ENCODE data around the gene VCP.

VCP gene

DNA sequence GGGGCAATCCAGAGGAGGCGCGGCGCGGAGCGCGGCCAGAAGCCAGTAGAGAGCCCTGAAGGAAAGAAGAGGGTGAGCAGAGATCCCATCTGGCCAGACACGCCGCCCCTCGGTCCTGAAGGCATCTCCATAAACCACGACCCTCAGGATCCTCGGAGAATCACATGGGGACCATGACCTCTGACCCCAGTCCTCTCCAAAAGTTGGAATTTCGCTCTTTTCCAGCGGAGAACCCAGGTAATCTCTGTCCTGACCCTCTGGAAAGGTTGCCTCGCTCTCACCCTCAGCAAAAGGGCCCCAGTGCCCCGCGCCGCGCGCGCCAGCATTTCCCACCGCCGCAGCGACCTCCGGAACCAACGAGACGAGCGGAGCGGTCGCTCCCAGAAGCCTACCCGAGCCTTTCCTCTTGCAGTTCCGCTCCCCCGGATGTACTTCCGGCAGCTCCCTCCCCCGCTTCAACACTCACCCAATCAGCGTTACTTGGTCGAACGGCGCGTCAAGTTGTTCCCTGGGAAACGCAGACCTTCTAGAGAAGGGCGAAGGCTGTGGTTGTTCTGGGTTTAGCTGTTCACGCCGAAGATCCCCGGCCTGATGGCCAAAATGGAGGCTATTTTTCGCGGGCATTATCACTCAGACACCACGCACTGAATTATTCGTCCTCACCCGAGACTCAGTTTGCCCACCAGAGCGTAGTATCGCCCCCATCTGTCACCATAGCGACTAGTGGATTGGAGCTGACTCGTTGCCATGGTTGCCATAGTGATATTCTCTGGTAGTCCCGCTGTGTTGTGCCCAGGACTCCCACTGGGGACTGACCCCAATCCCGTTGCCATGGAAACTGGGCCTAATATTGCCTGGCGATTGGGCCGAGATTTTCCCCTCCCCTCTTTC, 30.6 kb upstream of the VCP start, which contains the start of gene STOML2 (continued):
- TF ChIP-seq ZNF394 (tag by site-specific recombination; IDR thresholded peaks at IDR 0.05; ENCODE audit: borderline replicate concordance) (no peak), ZBTB20 (tag by site-specific recombination; IDR thresholded peaks at IDR 0.05) (no peak), TCF7L2 (IDR thresholded peaks at IDR 0.05; ENCODE audit: borderline replicate concordance, low read depth, low read length) (no peak), ZNF645 (tag by site-specific recombination; IDR thresholded peaks at IDR 0.05) (no peak), ZFP69B (tag by site-specific recombination; IDR thresholded peaks at IDR 0.05) (peak; percentile 52; the same call in 1 of the 2 replicates), ZNF280D (tag by site-specific recombination; IDR thresholded peaks at IDR 0.05) (no peak), ZNF350 (tag by site-specific recombination; IDR thresholded peaks at IDR 0.05) (no peak), MEIS1 (CRISPR knock-in tag; IDR thresholded peaks at IDR 0.05; ENCODE audit: borderline replicate concordance) (no peak), ZNF624 (tag by site-specific recombination; IDR thresholded peaks at IDR 0.05) (no peak), ZBTB21 (tag by site-specific recombination; IDR thresholded peaks at IDR 0.05) (peak; percentile 40; the same call in 1 of the 2 replicates), ZNF157 (tag by site-specific recombination; IDR thresholded peaks at IDR 0.05) (no peak), ZNF114 (tag by site-specific recombination; IDR thresholded peaks at IDR 0.05) (no peak), BCL11A (tag by site-specific recombination; IDR thresholded peaks at IDR 0.05; ENCODE audit: low read depth) (no peak), ZNF48 (tag by site-specific recombination; IDR thresholded peaks at IDR 0.05) (no peak), ZNF785 (tag by site-specific recombination; IDR thresholded peaks at IDR 0.05) (no peak), ZNF76 (tag by site-specific recombination; IDR thresholded peaks at IDR 0.05; ENCODE audit: borderline replicate concordance, low read depth) (peak; percentile 88), YY1 (tag by site-specific recombination; IDR thresholded peaks at IDR 0.05) (no peak; the same call in none of the 2 replicates), YY2 (tag by site-specific recombination; IDR thresholded peaks at IDR 0.05) (no peak), ZNF274 (IDR thresholded peaks at IDR 0.05; ENCODE audit: low read length) (no peak), ZNF274 (tag by site-specific recombination; IDR thresholded peaks at IDR 0.05; ENCODE audit: borderline replicate concordance) (no peak), ZNF341 (tag by site-specific recombination; IDR thresholded peaks at IDR 0.05; ENCODE audit: low read depth) (peak; percentile 78), ZNF660 (tag by site-specific recombination; IDR thresholded peaks at IDR 0.05) (peak; percentile 16; the same call in 1 of the 2 replicates), KLF16 (tag by site-specific recombination; IDR thresholded peaks at IDR 0.05) (peak; percentile 83; the same call in 1 of the 2 replicates)
- TF ChIP-seq, protein P1, sequence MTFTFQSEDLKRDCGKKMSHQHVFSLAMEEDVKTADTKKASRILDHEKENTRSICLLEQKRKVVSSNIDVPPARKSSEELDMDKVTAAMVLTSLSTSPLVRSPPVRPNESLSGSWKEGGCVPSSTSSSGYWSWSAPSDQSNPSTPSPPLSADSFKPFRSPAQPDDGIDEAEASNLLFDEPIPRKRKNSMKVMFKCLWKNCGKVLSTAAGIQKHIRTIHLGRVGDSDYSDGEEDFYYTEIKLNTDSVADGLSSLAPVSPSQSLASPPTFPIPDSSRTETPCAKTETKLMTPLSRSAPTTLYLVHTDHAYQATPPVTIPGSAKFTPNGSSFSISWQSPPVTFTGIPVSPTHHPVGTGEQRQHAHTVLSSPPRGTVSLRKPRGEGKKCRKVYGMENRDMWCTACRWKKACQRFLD (tag by site-specific recombination; IDR thresholded peaks at IDR 0.05) = no peak
- TF ChIP-seq, protein P2, sequence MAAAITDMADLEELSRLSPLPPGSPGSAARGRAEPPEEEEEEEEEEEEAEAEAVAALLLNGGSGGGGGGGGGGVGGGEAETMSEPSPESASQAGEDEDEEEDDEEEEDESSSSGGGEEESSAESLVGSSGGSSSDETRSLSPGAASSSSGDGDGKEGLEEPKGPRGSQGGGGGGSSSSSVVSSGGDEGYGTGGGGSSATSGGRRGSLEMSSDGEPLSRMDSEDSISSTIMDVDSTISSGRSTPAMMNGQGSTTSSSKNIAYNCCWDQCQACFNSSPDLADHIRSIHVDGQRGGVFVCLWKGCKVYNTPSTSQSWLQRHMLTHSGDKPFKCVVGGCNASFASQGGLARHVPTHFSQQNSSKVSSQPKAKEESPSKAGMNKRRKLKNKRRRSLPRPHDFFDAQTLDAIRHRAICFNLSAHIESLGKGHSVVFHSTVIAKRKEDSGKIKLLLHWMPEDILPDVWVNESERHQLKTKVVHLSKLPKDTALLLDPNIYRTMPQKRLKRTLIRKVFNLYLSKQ (tag by site-specific recombination; IDR thresholded peaks at IDR 0.05; ENCODE audit: borderline replicate concordance) = no peak
- TF ChIP-seq, protein P3, sequence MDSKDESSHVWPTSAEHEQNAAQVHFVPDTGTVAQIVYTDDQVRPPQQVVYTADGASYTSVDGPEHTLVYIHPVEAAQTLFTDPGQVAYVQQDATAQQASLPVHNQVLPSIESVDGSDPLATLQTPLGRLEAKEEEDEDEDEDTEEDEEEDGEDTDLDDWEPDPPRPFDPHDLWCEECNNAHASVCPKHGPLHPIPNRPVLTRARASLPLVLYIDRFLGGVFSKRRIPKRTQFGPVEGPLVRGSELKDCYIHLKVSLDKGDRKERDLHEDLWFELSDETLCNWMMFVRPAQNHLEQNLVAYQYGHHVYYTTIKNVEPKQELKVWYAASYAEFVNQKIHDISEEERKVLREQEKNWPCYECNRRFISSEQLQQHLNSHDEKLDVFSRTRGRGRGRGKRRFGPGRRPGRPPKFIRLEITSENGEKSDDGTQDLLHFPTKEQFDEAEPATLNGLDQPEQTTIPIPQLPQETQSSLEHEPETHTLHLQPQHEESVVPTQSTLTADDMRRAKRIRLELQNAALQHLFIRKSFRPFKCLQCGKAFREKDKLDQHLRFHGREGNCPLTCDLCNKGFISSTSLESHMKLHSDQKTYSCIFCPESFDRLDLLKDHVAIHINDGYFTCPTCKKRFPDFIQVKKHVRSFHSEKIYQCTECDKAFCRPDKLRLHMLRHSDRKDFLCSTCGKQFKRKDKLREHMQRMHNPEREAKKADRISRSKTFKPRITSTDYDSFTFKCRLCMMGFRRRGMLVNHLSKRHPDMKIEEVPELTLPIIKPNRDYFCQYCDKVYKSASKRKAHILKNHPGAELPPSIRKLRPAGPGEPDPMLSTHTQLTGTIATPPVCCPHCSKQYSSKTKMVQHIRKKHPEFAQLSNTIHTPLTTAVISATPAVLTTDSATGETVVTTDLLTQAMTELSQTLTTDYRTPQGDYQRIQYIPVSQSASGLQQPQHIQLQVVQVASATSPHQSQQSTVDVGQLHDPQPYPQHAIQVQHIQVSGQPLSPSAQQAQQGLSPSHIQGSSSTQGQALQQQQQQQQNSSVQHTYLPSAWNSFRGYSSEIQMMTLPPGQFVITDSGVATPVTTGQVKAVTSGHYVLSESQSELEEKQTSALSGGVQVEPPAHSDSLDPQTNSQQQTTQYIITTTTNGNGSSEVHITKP (tag by site-specific recombination; IDR thresholded peaks at IDR 0.05) = peak; percentile 88
- TF ChIP-seq, protein P4, sequence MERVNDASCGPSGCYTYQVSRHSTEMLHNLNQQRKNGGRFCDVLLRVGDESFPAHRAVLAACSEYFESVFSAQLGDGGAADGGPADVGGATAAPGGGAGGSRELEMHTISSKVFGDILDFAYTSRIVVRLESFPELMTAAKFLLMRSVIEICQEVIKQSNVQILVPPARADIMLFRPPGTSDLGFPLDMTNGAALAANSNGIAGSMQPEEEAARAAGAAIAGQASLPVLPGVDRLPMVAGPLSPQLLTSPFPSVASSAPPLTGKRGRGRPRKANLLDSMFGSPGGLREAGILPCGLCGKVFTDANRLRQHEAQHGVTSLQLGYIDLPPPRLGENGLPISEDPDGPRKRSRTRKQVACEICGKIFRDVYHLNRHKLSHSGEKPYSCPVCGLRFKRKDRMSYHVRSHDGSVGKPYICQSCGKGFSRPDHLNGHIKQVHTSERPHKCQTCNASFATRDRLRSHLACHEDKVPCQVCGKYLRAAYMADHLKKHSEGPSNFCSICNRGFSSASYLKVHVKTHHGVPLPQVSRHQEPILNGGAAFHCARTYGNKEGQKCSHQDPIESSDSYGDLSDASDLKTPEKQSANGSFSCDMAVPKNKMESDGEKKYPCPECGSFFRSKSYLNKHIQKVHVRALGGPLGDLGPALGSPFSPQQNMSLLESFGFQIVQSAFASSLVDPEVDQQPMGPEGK (tag by site-specific recombination; IDR thresholded peaks at IDR 0.05) = no peak; the same call in 1 of the 2 replicates
